Panc1 (cell line): Measurements from ENCODE around the gene CHST12.

ENCODE experiments used
- CTCF ChIP-seq: fragments of 450-650 bp; IDR thresholded peaks from 2 replicates; pipeline ENCODE4 v1.5.1; 2017; ENCODE audit warnings: mild to moderate bottlenecking
- POLR2AphosphoS5 ChIP-seq: IDR thresholded peaks from 2 replicates; pipeline ENCODE4 v1.6.1; 2012; ENCODE audit warnings: mild to moderate bottlenecking, low read depth, low read length, moderate library complexity
- SIN3A ChIP-seq: IDR thresholded peaks from 2 replicates; pipeline ENCODE4 v1.6.1; 2012; ENCODE audit warnings: low read depth, mild to moderate bottlenecking, low read length, moderate library complexity, borderline replicate concordance; ENCODE audit not compliant: insufficient read depth
- TCF7L2 ChIP-seq: IDR thresholded peaks from 2 replicates; pipeline ENCODE4 v1.6.1; 2011; ENCODE audit warnings: mild to moderate bottlenecking, low read depth, low read length, inconsistent platforms
- TF ChIP-seq, protein P1 (sequence below), 2 experiments: IDR thresholded peaks; 2 replicates each; pipeline ENCODE4 v1.6.1; 2011 to 2012; ENCODE audit warnings: low read depth in 2 of 2, control low read depth in 1 of 2, low read length in 1 of 2, mild to moderate bottlenecking in 1 of 2, moderate library complexity in 1 of 2; ENCODE audit not compliant: insufficient read depth in 1 of 2

DNA sequence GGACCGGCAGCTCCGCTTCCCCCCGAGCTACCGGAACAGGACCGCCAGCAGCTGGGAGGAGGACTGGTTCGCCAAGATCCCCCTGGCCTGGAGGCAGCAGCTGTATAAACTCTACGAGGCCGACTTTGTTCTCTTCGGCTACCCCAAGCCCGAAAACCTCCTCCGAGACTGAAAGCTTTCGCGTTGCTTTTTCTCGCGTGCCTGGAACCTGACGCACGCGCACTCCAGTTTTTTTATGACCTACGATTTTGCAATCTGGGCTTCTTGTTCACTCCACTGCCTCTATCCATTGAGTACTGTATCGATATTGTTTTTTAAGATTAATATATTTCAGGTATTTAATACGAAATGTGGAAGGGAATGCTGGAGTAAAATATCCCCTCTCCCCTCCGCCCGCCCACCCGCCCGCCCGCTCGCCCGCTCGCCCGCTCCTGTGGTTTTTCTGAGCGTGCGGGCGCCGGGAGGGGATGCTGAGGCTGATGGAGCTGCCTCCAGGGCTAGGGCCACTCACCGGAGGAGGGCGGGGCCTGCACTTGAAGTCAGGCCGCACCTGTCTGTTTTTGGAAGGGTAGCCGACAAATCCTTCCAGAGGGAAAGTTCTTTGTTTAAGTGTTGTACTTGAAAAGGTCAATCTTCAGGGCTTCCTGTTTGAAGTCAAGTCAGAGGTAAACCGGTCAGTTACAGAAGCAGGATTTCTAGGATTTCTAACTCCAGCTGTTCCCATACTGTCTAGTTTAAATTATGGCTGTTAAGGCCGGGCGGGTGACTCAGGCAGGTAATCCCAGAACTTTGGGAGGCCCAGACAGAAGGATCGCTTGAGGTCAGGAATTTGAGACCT is 30.5 kb downstream of the CHST12 start:
- no peak for TF ChIP-seq CTCF
- no peak for TF ChIP-seq POLR2AphosphoS5
- TF ChIP-seq, protein P1, sequence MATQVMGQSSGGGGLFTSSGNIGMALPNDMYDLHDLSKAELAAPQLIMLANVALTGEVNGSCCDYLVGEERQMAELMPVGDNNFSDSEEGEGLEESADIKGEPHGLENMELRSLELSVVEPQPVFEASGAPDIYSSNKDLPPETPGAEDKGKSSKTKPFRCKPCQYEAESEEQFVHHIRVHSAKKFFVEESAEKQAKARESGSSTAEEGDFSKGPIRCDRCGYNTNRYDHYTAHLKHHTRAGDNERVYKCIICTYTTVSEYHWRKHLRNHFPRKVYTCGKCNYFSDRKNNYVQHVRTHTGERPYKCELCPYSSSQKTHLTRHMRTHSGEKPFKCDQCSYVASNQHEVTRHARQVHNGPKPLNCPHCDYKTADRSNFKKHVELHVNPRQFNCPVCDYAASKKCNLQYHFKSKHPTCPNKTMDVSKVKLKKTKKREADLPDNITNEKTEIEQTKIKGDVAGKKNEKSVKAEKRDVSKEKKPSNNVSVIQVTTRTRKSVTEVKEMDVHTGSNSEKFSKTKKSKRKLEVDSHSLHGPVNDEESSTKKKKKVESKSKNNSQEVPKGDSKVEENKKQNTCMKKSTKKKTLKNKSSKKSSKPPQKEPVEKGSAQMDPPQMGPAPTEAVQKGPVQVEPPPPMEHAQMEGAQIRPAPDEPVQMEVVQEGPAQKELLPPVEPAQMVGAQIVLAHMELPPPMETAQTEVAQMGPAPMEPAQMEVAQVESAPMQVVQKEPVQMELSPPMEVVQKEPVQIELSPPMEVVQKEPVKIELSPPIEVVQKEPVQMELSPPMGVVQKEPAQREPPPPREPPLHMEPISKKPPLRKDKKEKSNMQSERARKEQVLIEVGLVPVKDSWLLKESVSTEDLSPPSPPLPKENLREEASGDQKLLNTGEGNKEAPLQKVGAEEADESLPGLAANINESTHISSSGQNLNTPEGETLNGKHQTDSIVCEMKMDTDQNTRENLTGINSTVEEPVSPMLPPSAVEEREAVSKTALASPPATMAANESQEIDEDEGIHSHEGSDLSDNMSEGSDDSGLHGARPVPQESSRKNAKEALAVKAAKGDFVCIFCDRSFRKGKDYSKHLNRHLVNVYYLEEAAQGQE (IDR thresholded peaks at IDR 0.05; ENCODE audit: insufficient read depth in 1 of 2, low read depth in 2 of 2, low read length in 1 of 2): no peak
- no peak for TF ChIP-seq SIN3A
- no peak for TF ChIP-seq TCF7L2
